Measurements from ENCODE around the gene MCAT.
"Not testable (repeated sequence)": the region's sequence is repeated elsewhere in the genome, so short reads cannot be mapped to it uniquely, and the experiment has no call there.

DNA sequence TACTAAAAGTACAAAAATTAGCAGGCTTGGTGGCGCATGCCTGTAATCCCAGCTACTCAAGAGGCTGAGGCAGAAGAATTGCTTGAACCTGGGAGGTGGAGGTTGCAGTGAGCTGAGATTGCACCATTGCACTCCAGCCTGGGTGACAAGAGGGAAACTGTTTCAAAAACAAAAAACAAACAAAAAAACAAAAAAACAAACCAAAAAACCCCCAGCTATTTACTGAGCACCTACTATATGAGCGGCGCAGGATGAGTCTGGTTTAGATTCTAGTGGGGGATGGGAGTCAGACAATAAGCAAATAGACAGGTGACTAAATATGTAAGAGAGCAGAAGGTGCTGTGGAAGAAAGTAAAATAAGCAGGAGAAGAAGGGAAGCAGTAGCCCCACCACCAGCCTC is 38.2 kb downstream of the MCAT start:
- TF ChIP-seq, protein P1, sequence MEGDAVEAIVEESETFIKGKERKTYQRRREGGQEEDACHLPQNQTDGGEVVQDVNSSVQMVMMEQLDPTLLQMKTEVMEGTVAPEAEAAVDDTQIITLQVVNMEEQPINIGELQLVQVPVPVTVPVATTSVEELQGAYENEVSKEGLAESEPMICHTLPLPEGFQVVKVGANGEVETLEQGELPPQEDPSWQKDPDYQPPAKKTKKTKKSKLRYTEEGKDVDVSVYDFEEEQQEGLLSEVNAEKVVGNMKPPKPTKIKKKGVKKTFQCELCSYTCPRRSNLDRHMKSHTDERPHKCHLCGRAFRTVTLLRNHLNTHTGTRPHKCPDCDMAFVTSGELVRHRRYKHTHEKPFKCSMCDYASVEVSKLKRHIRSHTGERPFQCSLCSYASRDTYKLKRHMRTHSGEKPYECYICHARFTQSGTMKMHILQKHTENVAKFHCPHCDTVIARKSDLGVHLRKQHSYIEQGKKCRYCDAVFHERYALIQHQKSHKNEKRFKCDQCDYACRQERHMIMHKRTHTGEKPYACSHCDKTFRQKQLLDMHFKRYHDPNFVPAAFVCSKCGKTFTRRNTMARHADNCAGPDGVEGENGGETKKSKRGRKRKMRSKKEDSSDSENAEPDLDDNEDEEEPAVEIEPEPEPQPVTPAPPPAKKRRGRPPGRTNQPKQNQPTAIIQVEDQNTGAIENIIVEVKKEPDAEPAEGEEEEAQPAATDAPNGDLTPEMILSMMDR (IDR thresholded peaks at IDR 0.05; ENCODE audit: insufficient read depth, low read length): not testable (repeated sequence)
- not testable (repeated sequence) for TF ChIP-seq SPI1 (IDR thresholded peaks at IDR 0.05; ENCODE audit: borderline replicate concordance, low read depth); POLR2AphosphoS5 (IDR thresholded peaks at IDR 0.05; ENCODE audit: low read depth); GABPA (IDR thresholded peaks at IDR 0.05; ENCODE audit: low read depth)
- TF ChIP-seq, protein P2, sequence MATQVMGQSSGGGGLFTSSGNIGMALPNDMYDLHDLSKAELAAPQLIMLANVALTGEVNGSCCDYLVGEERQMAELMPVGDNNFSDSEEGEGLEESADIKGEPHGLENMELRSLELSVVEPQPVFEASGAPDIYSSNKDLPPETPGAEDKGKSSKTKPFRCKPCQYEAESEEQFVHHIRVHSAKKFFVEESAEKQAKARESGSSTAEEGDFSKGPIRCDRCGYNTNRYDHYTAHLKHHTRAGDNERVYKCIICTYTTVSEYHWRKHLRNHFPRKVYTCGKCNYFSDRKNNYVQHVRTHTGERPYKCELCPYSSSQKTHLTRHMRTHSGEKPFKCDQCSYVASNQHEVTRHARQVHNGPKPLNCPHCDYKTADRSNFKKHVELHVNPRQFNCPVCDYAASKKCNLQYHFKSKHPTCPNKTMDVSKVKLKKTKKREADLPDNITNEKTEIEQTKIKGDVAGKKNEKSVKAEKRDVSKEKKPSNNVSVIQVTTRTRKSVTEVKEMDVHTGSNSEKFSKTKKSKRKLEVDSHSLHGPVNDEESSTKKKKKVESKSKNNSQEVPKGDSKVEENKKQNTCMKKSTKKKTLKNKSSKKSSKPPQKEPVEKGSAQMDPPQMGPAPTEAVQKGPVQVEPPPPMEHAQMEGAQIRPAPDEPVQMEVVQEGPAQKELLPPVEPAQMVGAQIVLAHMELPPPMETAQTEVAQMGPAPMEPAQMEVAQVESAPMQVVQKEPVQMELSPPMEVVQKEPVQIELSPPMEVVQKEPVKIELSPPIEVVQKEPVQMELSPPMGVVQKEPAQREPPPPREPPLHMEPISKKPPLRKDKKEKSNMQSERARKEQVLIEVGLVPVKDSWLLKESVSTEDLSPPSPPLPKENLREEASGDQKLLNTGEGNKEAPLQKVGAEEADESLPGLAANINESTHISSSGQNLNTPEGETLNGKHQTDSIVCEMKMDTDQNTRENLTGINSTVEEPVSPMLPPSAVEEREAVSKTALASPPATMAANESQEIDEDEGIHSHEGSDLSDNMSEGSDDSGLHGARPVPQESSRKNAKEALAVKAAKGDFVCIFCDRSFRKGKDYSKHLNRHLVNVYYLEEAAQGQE (IDR thresholded peaks at IDR 0.05; ENCODE audit: insufficient replicate concordance, low read depth): not testable (repeated sequence)

Measured in HL-60 (cell line).